HG02943 (cell line): ENCODE data around the gene SIK2.

Experiments
- ATAC-seq: cut with Tn5 transposase; IDR thresholded peaks from one replicate; pipeline ENCODE4 v1.9.1; 2021; ENCODE audit warnings: mild to moderate bottlenecking, low read depth, moderate library complexity; ENCODE audit not compliant: unreplicated experiment

The SIK2 gene

DNA sequence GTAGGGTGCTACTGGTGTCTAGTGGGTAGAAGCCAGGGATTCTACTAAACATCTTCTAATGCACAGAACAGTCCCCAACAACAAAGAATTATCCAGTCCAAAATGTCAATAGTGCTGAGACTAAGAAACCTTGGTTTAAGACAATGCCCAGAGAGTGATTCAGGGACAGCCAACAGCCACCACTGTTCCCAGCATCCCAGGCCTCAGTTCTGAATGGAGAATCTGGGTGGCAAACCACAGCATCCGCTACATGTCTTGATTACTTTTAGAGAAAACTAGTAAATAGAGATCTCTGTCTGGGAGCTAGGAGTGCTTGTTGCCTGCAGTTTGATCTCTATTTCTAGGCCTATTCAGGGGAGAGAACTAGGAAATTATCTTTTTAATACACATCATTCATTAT lies 20.9 kb upstream of the SIK2 start:
- no peak for ATAC-seq

DNA sequence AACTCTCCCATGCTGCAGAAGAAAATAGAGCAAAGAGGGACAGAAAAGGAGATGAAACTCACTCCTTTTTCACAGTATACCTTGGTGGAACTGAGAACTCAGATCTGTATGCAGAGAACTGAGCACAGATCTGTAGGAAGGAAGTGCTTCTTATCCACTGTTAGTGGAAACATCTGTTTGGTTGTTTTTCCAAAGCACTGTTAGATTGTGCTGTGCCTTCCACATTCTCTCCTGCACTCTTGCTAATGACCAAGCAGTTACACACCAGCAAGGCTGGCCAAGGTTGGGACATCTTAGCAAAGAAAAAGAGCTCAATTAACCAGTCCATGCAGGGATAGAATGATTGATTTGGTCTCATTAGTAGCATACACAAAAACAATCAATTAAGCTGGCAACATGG lies 20.1 kb upstream of the SIK2 start:
- no peak for ATAC-seq

DNA sequence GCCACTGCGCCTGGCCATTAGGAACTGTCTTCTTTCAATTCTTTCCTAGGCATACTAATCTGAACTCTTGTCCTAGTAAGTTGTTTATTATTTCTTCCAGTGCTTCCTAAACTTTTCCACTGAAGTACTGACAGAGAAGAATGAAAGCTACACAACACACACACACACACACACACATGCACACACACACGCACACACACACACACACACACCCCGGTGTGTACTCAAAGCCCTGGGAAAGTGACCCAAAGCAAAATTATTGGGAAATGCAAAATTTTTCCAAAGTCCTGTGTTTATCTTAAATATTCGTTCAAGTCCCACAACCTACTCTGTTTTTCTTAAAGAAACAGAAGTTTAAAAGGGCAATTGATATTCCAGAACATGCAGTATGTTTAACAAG lies 19.4 kb upstream of the SIK2 start:
- ATAC-seq, result no peak

DNA sequence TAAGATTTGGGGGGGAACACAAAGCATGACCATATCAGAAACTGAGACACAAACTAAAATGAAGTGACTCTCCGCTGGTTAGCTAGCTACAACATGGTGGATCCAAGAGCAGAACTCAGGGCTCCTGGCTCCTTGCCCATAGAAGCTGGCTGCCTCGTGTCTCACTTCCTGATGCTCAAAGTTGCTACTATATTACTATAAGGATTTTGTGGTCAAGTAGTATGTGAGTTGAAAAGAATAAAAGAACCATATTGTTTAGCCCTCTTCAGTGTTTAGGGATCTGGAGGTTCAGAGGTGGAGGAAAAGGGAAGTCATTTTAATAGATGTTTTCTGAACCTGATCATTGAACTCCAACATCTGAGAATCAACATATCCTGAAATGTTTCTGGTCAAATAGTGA lies 16.9 kb upstream of the SIK2 start:
- no peak for ATAC-seq

DNA sequence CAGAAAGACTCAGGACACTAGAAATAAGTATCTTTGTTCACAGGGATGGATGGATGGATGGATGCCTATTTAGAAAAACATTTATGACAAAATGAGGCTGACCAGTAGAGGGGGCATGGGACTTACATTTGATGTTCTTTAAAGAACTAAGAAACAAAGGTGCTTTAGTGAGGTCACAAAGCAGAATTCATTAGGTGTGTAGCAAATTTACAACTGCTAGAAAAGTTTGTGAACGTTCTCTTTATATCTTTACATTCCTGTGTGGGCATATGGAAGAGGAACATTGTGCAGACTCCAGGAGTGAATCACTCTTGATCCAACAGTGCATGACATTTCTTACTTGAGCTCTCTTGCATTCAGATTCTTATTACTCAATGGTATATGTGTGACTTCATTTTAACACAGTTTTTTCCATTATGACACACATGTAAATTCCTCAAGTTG lies 15.8 kb upstream of the SIK2 start:
- no peak for ATAC-seq

DNA sequence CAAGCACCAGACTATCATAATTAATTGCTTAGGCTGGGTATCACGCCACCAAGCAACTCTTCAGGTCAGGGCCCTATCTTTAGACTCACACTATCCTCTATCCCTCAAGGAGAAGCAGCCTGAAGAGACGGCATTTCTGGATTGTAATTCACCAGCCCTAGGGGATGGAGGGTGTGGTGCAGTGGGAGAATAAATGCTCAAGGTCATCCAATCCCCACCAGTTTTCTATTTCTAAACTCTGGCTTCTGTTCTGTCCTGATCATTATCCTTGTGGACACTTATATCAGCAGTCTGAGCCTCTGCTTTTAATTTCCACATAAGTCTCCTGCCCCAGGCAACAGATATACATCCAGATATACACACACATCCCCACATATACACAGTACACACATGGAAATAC lies 13.1 kb upstream of the SIK2 start:
- no peak for ATAC-seq

DNA sequence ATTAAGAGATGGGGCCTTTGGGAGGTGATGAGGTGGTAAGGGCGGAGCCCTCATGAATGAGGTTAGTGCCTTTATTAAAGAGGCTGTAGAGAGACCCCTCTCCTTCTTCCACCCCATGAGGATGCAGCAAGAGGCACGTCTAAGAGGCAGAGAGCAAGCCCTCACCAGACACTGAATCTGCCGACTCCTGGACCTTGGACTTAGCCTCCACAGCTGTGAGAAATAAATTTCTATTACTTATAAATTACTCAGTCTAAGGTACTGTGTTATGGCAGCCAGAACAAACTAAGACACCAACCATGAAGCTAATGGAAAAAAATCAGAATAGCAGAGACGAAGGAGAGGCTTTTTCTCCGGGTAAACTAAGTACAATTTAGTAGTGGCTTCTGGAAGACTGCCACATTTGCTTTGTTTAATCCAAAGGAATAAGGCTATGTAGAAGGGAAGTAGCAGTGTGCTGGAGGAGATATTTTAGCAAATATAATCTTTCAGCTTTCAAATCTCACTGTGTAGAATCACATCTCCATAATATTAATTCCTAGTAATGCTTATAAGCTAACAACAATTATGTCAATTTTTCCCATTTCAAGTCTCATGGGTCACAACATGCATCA lies 12.3 kb upstream of the SIK2 start:
- ATAC-seq, result no peak

DNA sequence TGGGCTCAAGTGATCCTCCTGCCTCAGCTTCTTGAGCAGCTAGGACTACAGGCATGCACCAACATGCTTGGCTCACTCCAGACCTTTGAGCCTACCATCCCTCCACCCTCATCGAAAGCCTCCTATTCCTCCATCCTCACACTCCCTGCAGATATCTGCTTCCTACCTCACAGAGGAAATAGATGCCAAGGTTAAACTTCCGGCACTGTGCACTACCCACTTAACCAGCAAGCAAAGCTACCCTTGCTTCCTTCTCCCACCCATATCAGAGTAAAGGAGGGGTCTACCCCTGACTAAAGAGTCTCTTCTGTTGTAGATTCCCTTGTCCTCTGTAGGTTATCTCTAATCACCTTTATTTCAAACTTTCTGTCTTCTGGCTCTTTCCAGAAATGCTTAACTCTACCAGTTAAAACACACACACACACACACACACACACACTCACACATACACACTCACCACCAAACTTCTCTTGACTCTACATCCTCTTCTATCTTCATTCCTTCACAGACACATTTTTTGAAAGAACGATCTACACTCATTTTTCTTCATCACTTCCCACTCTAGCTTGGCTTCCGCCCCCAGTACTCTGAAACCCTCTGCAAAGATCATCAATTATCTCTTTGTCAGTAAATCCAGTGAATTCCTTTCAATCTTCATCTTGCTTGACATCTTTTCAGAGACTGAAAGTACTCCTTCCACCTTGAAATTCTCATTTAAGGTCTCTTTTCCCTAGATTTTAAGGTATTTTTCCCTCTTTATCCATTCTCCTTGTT lies 10.9 kb upstream of the SIK2 start:
- no peak for ATAC-seq

DNA sequence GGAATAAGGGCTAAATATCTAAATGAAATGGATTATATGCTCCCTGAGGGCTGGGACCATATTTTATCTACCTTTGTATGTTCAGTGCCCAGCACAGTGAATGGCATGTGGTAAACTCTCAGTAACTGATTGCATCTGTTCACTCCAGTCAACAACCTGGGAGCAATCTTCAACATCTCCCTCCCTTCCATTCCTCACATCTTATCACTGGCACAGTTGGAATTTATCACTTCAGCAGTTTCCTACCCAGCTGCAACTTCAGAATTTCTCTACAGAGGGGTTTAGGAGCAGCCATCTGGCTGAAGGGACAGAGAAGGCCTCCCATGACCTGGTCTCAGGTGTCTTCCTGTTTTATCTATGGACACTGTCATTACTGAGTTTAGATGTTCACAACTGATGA lies 9.8 kb upstream of the SIK2 start:
- no peak for ATAC-seq

DNA sequence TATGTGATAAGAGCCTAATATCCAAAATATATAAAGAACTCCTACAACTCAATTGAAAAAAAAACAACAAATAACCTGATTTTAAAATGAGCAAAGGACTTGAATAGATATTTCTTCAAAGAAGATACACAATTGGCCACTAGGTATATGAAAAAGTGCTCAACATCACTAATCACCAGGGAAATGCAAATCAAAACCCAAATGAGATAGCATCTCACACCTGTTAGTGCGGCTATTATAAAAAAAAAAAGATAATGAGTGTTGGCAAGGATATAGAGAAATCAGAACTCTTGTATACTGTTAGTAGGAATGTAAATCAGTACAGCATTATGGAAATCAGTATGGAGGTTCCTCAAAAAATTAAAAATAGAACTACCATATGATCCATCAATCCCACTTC lies 5.9 kb upstream of the SIK2 start:
- ATAC-seq, result no peak

DNA sequence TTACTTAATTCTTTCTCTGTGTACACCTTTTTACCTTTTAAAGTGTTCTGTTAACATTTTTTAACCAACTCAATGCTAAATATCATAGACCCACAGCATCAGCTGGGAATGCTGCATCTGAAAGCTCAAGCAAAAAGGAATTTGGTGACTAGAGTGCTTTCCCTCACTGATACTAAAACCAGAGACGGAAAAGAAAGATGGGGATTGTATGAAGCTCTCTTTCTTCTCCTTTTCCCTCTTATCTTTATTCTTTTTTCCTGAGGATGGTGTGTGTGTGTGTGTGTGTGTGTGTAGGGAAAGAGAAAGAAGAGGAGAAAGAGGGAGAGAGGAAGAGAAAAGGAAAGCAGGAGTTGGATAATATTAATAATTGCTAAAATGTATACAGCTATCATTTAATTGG lies 4.1 kb upstream of the SIK2 start:
- no peak for ATAC-seq

DNA sequence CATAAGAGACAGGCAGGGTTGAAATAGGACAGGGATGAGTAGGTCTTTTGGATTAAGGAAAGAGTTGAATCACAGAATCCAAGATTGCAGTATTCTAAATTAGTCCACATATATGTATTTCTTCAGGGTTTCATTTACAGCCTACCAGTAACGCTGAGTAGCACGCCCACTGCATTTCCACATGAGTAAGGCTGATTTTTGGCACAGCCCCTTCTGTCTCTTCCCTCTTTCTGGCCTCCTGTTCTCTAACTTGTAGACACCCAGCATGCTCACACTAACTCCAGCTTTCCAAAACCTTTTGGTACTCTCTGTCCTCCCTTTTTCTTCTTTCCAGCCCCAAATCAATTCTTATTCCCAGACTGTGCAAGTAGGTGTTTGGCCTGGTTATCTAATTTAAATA lies 3.7 kb upstream of the SIK2 start:
- ATAC-seq, result no peak

DNA sequence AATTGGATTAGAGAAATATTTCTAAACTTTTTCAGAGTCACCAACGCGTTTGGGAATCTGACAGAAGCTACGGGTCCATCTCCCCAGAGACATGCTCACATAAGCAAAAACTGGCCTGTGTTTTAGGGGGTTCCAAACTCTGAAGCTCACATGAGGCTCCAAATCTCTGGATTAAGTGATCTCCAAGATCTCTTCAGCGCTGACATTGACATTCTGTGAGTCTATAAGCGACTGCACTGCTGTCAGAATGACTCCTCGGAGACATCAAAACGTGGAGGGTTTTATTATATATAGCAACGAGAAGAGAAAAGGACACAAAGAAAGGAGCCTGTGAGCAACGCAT lies 642 bp upstream of the SIK2 start:
- ATAC-seq, result no peak

DNA sequence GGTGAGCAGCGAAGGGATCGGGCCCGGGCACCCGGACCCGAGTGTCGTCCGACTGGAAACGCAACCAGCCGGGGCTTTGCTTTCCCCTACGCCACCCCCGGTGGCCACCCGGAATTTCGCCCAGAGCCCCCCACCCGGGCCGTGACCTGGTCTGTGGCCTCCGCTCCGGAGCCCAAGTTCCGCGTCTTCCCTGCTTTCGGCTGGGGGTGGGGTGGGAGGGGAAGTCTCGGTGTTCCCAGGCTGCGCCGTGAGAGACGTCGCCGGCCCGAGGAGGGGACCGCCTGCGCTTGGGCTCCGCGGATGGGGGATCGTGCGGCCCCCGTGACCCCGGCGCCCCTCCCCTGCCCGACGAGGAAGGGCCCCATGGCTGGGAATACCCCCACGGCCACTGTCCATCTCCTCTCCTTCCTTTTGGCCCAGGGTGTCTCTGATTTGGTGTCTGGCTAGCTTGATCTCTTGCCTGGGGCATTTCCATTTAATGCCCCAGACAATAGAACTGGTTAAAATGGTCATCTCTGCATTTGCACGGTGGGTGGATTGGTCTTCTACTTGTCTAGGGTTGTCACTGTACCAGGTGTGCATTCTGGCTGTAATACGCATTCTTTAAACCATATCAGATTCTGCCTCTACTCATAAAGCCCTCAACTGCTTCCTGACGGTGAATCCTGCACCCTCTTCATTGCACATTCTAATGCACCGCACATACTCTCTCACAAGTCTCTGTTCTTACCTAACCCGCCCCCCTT lies 789 bp downstream of the SIK2 start:
- ATAC-seq, result no peak

DNA sequence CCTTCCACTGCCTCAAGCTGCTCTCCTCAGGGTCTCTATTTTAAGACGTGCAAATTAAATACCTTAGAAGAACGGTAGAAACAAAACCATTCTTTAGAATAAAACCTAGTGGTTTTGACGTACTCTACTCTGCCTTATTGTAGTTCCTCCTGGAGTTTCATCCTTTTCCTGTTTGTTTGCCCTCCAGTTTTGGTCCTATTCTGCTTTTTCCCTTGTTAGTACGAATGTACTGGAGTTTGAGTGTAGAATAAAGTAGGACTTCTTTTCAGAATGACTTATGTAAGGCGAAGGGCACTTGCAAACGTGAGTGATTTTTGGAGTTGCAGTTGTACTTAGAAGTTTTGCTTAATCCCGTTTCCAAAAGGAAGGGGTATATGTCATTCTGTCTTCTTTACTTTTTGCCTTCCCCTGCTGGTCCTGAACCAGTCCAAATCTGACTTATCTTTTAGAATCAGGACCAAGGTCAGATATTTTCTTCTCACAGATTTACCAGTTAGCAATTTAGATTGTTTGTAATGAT lies 1.4 kb downstream of the SIK2 start:
- ATAC-seq, result no peak

DNA sequence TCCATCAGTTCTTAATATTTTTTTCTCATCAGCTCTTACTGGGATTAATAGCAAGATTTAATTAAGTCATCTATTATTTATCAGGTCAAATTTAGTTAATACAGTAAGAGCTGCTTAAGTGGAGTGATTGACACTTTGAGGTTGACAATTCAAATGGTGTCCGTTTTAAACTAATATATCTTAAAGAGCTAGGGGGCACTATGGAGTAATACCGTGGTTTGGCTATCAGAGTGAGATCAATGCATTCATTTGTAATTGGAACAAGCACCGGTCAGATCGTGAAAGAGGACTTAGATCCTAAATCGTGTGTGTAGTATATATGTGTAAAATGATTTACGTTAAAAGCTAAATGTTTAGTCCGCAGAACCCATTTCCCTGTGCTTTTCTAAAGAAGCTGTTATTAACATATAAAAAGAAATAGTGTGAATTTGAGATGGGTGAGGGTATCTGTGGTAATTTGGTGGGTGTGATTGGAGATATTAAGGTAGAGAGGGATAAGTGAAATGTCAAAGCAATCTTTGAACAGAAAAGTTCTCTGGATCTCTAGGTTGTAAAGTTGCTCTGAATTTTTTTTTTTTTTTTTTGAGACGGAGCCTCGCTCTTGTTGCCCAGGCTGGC lies 2.3 kb downstream of the SIK2 start:
- ATAC-seq, result no peak

DNA sequence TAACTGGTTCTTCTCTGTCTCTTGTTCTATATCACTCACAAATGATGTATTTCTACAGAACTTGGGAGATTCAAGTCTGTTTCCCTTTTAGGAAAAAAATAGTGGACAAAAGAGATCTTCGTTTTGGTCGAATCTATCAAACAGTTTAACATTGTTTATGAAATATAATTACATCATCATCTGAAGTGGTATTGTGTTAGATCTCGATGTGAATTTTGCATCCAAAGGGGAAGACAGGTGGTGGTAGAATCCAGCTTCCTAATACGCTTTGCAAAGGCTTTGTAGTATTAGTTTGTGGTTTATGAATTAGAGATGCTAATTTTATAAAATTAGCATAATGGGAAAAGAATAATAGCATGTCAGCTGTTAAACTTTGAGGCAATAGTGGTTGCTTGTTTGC lies 3.4 kb downstream of the SIK2 start:
- no peak for ATAC-seq

DNA sequence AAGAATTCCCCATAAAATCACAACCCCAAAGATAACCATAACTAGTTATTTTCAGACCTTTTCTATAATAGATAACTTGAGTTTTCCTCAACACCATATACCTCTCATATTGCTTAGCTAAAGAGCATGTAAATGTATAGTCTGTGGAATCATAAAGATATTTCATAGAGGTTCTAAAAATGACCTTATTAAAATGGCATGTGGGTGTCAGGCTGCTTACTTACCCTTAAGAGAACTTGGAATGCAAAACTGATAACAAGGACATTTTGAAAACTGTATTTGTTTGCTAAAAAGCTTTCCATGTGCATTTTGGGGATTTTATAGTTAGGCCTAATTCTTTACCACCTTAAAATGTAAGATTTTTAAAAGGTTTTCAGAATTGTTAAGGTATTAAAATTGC lies 4.7 kb downstream of the SIK2 start:
- ATAC-seq, result no peak

DNA sequence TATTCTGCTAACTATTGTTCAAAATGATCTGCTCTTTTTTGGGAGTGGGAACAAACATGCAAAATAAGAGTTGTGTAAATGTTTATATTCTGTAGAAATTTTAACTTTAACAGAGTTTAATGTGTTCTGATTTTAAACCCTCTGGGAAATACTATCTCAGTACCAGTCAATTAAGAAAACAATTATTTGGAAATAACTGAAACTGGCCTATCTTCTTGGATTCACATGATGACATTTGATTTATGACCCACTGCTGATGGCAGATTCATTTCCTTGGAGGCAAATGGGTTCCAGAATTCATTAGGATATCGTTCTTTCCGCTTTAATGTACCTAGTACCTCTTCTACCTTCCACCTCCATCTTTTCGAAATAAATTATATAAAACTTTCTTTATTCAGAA lies 5.5 kb downstream of the SIK2 start:
- ATAC-seq, result no peak

DNA sequence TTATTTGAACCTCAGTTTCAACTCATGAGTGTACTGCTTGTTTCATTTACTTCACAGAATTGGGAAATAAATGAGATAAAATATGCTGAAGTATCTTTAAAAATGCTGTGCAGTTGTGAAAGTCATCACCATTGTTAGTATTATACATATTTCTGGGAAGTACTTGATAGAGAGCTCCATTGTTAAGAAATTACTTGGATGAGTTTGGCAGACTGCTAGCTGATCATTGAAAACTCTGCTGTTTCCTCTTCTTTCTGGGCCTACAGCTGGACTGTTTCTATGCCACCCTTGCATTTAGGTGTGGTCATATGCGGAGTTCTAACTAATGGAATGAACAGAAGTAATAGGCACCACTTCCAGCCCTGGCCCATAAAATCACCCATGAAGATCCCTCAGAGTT lies 10.0 kb downstream of the SIK2 start:
- no peak for ATAC-seq

DNA sequence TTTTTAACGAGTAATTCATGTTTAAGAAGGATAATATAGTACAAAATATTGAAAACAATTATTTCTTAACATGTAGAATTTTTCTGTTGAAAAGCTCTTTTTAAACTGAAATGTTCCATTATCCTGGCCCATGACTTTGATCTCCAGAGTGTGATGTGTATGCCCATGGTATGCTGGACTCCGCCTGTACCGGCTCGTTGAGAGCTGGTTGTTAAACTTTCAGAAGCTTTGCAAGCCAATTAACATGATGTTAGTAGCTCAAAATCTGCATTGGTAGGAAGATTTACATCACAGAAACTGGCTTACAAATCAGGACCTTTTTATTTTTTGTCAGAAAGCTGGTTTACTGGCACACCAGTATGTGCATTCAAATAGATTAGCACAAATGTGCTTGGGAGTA lies 15.0 kb downstream of the SIK2 start:
- no peak for ATAC-seq
